GM06990 (cell line): ENCODE results near the gene CTNNA3.

Experiments used
- DNase-seq: peaks from one replicate; pipeline ENCODE4 v3.0.0-alpha.2; 2011; ENCODE audit not compliant: insufficient read length; ENCODE audit errors: extremely low read depth
- H3K27me3 ChIP-seq: replicated peaks from 2 replicates; pipeline ENCODE4 v1.6.0; 2011; ENCODE audit warnings: low read length; ENCODE audit not compliant: control insufficient read depth, insufficient read depth
- H3K36me3 ChIP-seq: 2 replicates; pipeline ENCODE4 v1.5.1; 2011; ENCODE audit warnings: low read length; ENCODE audit not compliant: control insufficient read depth, insufficient read depth
- H3K4me3 ChIP-seq: replicated peaks from 2 replicates; pipeline ENCODE4 v1.5.1; 2011; ENCODE audit warnings: low read depth, mild to moderate bottlenecking, control low read depth, low read length
- TF ChIP-seq, protein P1 (sequence below): IDR thresholded peaks from 2 replicates; pipeline ENCODE4 v1.5.1; 2011; ENCODE audit warnings: low read length, control low read depth, mild to moderate bottlenecking, inconsistent platforms; ENCODE audit not compliant: insufficient read depth, poor library complexity, severe bottlenecking

The CTNNA3 gene

GRCh38 chr10:66625709-66626590 is 1070.0 kb downstream of the CTNNA3 start:
- Histone ChIP-seq H3K36me3 (no peaks in the 10 kb centered on the region), H3K27me3 (no peaks in the 10 kb centered on the region), H3K4me3 (no peak overlapping the region)
- TF ChIP-seq, protein P1, sequence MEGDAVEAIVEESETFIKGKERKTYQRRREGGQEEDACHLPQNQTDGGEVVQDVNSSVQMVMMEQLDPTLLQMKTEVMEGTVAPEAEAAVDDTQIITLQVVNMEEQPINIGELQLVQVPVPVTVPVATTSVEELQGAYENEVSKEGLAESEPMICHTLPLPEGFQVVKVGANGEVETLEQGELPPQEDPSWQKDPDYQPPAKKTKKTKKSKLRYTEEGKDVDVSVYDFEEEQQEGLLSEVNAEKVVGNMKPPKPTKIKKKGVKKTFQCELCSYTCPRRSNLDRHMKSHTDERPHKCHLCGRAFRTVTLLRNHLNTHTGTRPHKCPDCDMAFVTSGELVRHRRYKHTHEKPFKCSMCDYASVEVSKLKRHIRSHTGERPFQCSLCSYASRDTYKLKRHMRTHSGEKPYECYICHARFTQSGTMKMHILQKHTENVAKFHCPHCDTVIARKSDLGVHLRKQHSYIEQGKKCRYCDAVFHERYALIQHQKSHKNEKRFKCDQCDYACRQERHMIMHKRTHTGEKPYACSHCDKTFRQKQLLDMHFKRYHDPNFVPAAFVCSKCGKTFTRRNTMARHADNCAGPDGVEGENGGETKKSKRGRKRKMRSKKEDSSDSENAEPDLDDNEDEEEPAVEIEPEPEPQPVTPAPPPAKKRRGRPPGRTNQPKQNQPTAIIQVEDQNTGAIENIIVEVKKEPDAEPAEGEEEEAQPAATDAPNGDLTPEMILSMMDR, result no peak
- no peak for DNase-seq

- Histone ChIP-seq H3K27me3 (no peaks in the 10 kb centered on the region), H3K36me3 (no peaks in the 10 kb centered on the region), H3K4me3 (no peak overlapping the region)
- DNase-seq, result no peak
- TF ChIP-seq, protein P1, result no peak
Measured at GRCh38 chr10:66622050-66622449, 1073.9 kb downstream of the CTNNA3 start.

- no peak for DNase-seq
- Histone ChIP-seq H3K4me3 (no peak overlapping the region), H3K27me3 (no peaks in the 10 kb centered on the region), H3K36me3 (no peaks in the 10 kb centered on the region)
- TF ChIP-seq, protein P1, result no peak
Measured at GRCh38 chr10:66604195-66604594, 1091.8 kb downstream of the CTNNA3 start.

DNA sequence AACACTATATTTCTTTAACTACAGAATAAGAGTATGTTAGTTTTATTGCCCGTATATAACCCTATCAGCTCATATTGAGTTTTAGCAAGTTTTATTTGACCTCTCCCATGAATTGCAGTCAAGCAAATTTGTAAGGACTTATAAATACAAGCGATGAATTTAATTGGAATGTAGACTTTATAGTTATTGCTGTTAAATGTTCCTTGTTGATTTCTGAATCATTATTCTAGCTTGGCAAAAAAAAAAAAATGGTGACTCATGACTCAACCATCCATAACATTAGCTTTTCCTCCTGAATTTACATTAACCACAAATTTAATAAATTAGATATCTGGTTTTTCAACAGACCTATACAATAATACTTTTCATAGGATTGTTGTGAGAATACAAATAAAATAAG is 1104.1 kb downstream of the CTNNA3 start:
- no peak overlapping the region for H3K4me3 ChIP-seq
- no peak for DNase-seq
- H3K27me3 ChIP-seq, result no peaks in the 10 kb centered on the region
- no peaks in the 10 kb centered on the region for H3K36me3 ChIP-seq
- TF ChIP-seq, protein P1, result no peak

- H3K27me3 ChIP-seq, result no peaks in the 10 kb centered on the region
- no peaks in the 10 kb centered on the region for H3K36me3 ChIP-seq
- DNase-seq, result no peak
- TF ChIP-seq, protein P1, result no peak
- H3K4me3 ChIP-seq, result no peak overlapping the region
Measured at GRCh38 chr10:66587680-66588050, 1108.3 kb downstream of the CTNNA3 start.
